ENCODE results near the gene SLC25A20. TPM values are rescaled to one million over a fixed set of nuclear protein-coding genes. Genes with fewer than 3 reads are reported as not detected.

SLC25A20 gene
- total RNA-seq, 1 donor from 2014 or later = 23.7 TPM

GRCh38 chr3:48935530-48935929 is 36.8 kb upstream of the SLC25A20 start:
- no peak for TF ChIP-seq CTCF (IDR thresholded peaks at IDR 0.05)
- DNase-seq (ENCODE audit: low spot score) = no peak
- H3K27ac Mint-ChIP-seq (ENCODE audit: unreplicated experiment) = no peak overlapping the region
- no peaks in the 10 kb centered on the region for H3K27me3 Mint-ChIP-seq (ENCODE audit: low read depth)
- H3K4me1 Mint-ChIP-seq (ENCODE audit: low read depth) = peaks cover 23% of the 10 kb centered on the region
- H3K36me3 Mint-ChIP-seq (ENCODE audit: low read depth) = peaks cover 8% of the 10 kb centered on the region
- H3K4me3 Mint-ChIP-seq (ENCODE audit: unreplicated experiment) = no peak overlapping the region
- H3K9me3 Mint-ChIP-seq (ENCODE audit: low read depth) = no peaks in the 10 kb centered on the region

GRCh38 chr3:48934333-48934991 is 35.8 kb upstream of the SLC25A20 start:
- Mint-ChIP-seq H3K4me3 (ENCODE audit: unreplicated experiment) (no peak overlapping the region), H3K27ac (ENCODE audit: unreplicated experiment) (no peak overlapping the region), H3K9me3 (ENCODE audit: low read depth) (no peaks in the 10 kb centered on the region), H3K27me3 (ENCODE audit: low read depth) (no peaks in the 10 kb centered on the region), H3K4me1 (ENCODE audit: low read depth) (peaks cover 28% of the 10 kb centered on the region), H3K36me3 (ENCODE audit: low read depth) (peaks cover 8% of the 10 kb centered on the region)
- DNase-seq (ENCODE audit: low spot score) = no peak
- no peak for TF ChIP-seq CTCF (IDR thresholded peaks at IDR 0.05)

- TF ChIP-seq CTCF (IDR thresholded peaks at IDR 0.05) = no peak
- H3K4me3 Mint-ChIP-seq (ENCODE audit: unreplicated experiment) = no peak overlapping the region
Measured at GRCh38 chr3:48931944-48932580, 33.4 kb upstream of the SLC25A20 start.

GRCh38 chr3:48930590-48930989 is 31.9 kb upstream of the SLC25A20 start:
- DNase-seq (ENCODE audit: low spot score) = no peak
- Mint-ChIP-seq H3K36me3 (ENCODE audit: low read depth) (peaks cover 14% of the 10 kb centered on the region), H3K27ac (ENCODE audit: unreplicated experiment) (no peak overlapping the region)

More at GRCh38 chr3:48931944-48932580, 33.4 kb upstream of the SLC25A20 start:
- Mint-ChIP-seq H3K4me1 (ENCODE audit: low read depth) (peaks cover 49% of the 10 kb centered on the region), H3K27me3 (ENCODE audit: low read depth) (no peaks in the 10 kb centered on the region), H3K36me3 (ENCODE audit: low read depth) (peaks cover 8% of the 10 kb centered on the region), H3K27ac (ENCODE audit: unreplicated experiment) (no peak overlapping the region), H3K9me3 (ENCODE audit: low read depth) (no peaks in the 10 kb centered on the region)
- no peak for DNase-seq (ENCODE audit: low spot score)

More at GRCh38 chr3:48930590-48930989, 31.9 kb upstream of the SLC25A20 start:
- H3K9me3 Mint-ChIP-seq (ENCODE audit: low read depth) = no peaks in the 10 kb centered on the region
- TF ChIP-seq CTCF (IDR thresholded peaks at IDR 0.05) = no peak
- H3K4me1 Mint-ChIP-seq (ENCODE audit: low read depth) = peaks cover 58% of the 10 kb centered on the region
- H3K27me3 Mint-ChIP-seq (ENCODE audit: low read depth) = no peaks in the 10 kb centered on the region
- no peak overlapping the region for H3K4me3 Mint-ChIP-seq (ENCODE audit: unreplicated experiment)

Measured in chondrocyte (in vitro differentiated cells).